GM23338 (cell line): ENCODE measurements around the gene APOBEC3A. TPM values are rescaled to one million over a fixed set of nuclear protein-coding genes. Genes with fewer than 3 reads are reported as not detected.

Experiments used
- ATAC-seq: fragments of 200-7000 bp; cut with Tn5 transposase; 3 replicates; pipeline ENCODE4 v1.9.1; 2020
- DNase-seq: peaks from one replicate; pipeline ENCODE4 v3.0.0-alpha.2; 2015; ENCODE audit warnings: low spot score
- H2AFZ ChIP-seq: fragments of 200-600 bp; sonication (generic); 2 replicates; pipeline ENCODE4 v1.8.0; 2016; ENCODE audit warnings: antibody characterized with exemption, mild to moderate bottlenecking, moderate library complexity
- H3F3A ChIP-seq: fragments of 200-600 bp; sonication (generic); replicated peaks from 2 replicates; pipeline ENCODE4 v1.8.0; 2017; ENCODE audit warnings: antibody characterized with exemption, mixed run types, low read depth
- H3K27ac ChIP-seq: fragments of 200-600 bp; sonication (generic); 2 replicates; pipeline ENCODE4 v1.6.1; 2016; ENCODE audit warnings: low read depth
- H3K27me3 ChIP-seq: fragments of 200-600 bp; sonication (generic); 2 replicates; pipeline ENCODE4 v1.8.0; 2016; ENCODE audit warnings: mild to moderate bottlenecking, mixed run types, moderate library complexity; ENCODE audit not compliant: insufficient read depth
- H3K36me3 ChIP-seq: fragments of 200-600 bp; sonication (generic); 2 replicates; pipeline ENCODE4 v1.8.0; 2016; ENCODE audit warnings: mild to moderate bottlenecking; ENCODE audit not compliant: insufficient read depth
- H3K4me1 ChIP-seq: fragments of 200-600 bp; sonication (generic); 2 replicates; pipeline ENCODE4 v1.8.0; 2016; ENCODE audit warnings: mild to moderate bottlenecking, moderate library complexity; ENCODE audit not compliant: insufficient read depth
- H3K4me2 ChIP-seq: fragments of 200-600 bp; sonication (generic); 2 replicates; pipeline ENCODE4 v1.7.1; 2017; ENCODE audit warnings: mixed run types
- H3K4me3 ChIP-seq: fragments of 200-600 bp; sonication (generic); 2 replicates; pipeline ENCODE4 v1.6.1; 2016; ENCODE audit warnings: mixed run types
- H3K79me2 ChIP-seq: fragments of 200-600 bp; sonication (generic); replicated peaks from 2 replicates; pipeline ENCODE4 v1.8.0; 2017; ENCODE audit warnings: mild to moderate bottlenecking; ENCODE audit not compliant: insufficient read depth
- H3K9me2 ChIP-seq: fragments of 200-600 bp; sonication (generic); 2 replicates; pipeline ENCODE4 v1.8.0; 2017; ENCODE audit not compliant: insufficient read depth
- H4K20me1 ChIP-seq: fragments of 200-600 bp; sonication (generic); replicated peaks from 2 replicates; pipeline ENCODE4 v1.8.0; 2017; ENCODE audit warnings: mild to moderate bottlenecking; ENCODE audit not compliant: insufficient read depth
- H3K27ac Mint-ChIP-seq: 2 replicates; pipeline ENCODE4 v1.8.0; 2020; ENCODE audit warnings: inconsistent platforms, mild to moderate bottlenecking, moderate library complexity, mixed read lengths
- H3K27me3 Mint-ChIP-seq: 3 replicates; pipeline ENCODE4 v1.8.0; 2022; ENCODE audit warnings: low read depth, mild to moderate bottlenecking, moderate library complexity, mixed read lengths, inconsistent platforms; ENCODE audit not compliant: insufficient read depth, poor library complexity
- H3K36me3 Mint-ChIP-seq: 3 replicates; pipeline ENCODE4 v1.8.0; 2021; ENCODE audit warnings: low read depth, mild to moderate bottlenecking, inconsistent platforms, moderate library complexity, mixed read lengths
- H3K4me1 Mint-ChIP-seq: 3 replicates; pipeline ENCODE4 v1.8.0; 2020; ENCODE audit warnings: mild to moderate bottlenecking, inconsistent platforms, mixed read lengths
- H3K4me3 Mint-ChIP-seq: 3 replicates; pipeline ENCODE4 v1.8.0; 2021; ENCODE audit warnings: moderate library complexity, mild to moderate bottlenecking, inconsistent platforms, mixed read lengths
- H3K9me3 Mint-ChIP-seq: 3 replicates; pipeline ENCODE4 v1.8.0; 2020; ENCODE audit warnings: moderate library complexity, mild to moderate bottlenecking, inconsistent platforms, mixed read lengths
- CTCF ChIP-seq, 2 experiments: fragments of 200-600 bp in 1 of 2; sonication (generic) in 1 of 2; conservative IDR thresholded peaks; 2 replicates each; pipeline versions ENCODE4 v1.5.1 to v1.6.1; 2016 to 2017; ENCODE audit warnings: antibody characterized with exemption in 2 of 2, low read depth in 2 of 2, mild to moderate bottlenecking in 2 of 2, moderate library complexity in 1 of 2
- ETS1 ChIP-seq: IDR thresholded peaks from 2 replicates; pipeline ENCODE4 v1.6.1; 2016; ENCODE audit warnings: antibody characterized with exemption
- EZH2 ChIP-seq: fragments of 200-600 bp; sonication (generic); IDR thresholded peaks from one replicate; pipeline ENCODE4 v1.8.0; 2017; ENCODE audit warnings: antibody characterized with exemption, mild to moderate bottlenecking, low read depth; ENCODE audit not compliant: unreplicated experiment
- EZH2phosphoT487 ChIP-seq: fragments of 200-600 bp; sonication (generic); IDR thresholded peaks from one replicate; pipeline ENCODE4 v1.8.1; 2018; ENCODE audit warnings: antibody characterized with exemption; ENCODE audit not compliant: unreplicated experiment
- POLR2AphosphoS5 ChIP-seq: IDR thresholded peaks from 2 replicates; pipeline ENCODE4 v1.6.1; 2016; ENCODE audit warnings: antibody characterized with exemption, low read depth
- REST ChIP-seq: IDR thresholded peaks from one replicate; pipeline ENCODE4 v1.6.1; 2018; ENCODE audit warnings: antibody characterized with exemption; ENCODE audit not compliant: unreplicated experiment
- STAT1 ChIP-seq: IDR thresholded peaks from one replicate; pipeline ENCODE4 v1.6.1; 2016; ENCODE audit warnings: antibody characterized with exemption; ENCODE audit not compliant: unreplicated experiment
- ZNF462 ChIP-seq: fragments of 250-450 bp; sonication (Bioruptor Pico); IDR thresholded peaks from 2 replicates; pipeline ENCODE4 v1.5.0; 2020; ENCODE audit warnings: mild to moderate bottlenecking, moderate library complexity
- polyA plus RNA-seq: library from polyadenylated mRNA; unstranded; fragments of >200 nt; fragmentation: Nextera tagmentation; extraction: Ambion mirVana; gene quantifications from 2 replicates; pipeline ENCODE4 v1.2.1, GENCODE V29; 2016
- total RNA-seq: library from RNA; depleted of rRNA; stranded (reverse); fragments of >200 nt; shearing (Covaris generic); gene quantifications from 2 replicates; pipeline ENCODE4 v1.2.3, GENCODE V29; 2014

Gene APOBEC3A
- total and polyA plus RNA-seq, 2 experiments from 2014 or later: 0.21 TPM; not detected in 1

GRCh38 chr22:38956551-38956950, 858 bp upstream of the APOBEC3A start:
- no peak overlapping the region for H3K27ac ChIP-seq
- H3K27me3 ChIP-seq: no peaks in the 10 kb centered on the region
- H3K79me2 ChIP-seq: no peaks in the 10 kb centered on the region
- no peak for DNase-seq
- Mint-ChIP-seq H3K27ac (no peak overlapping the region), H3K4me3 (no peak overlapping the region), H3K9me3 (no peaks in the 10 kb centered on the region), H3K4me1 (no peaks in the 10 kb centered on the region; the same call in 2 of the 3 replicates), H3K27me3 (peaks cover 4% of the 10 kb centered on the region), H3K36me3 (no peaks in the 10 kb centered on the region)
- H3K4me1 ChIP-seq: no peaks in the 10 kb centered on the region
- no peak for ATAC-seq
- TF ChIP-seq STAT1: no peak
- no peaks in the 10 kb centered on the region for H3K36me3 ChIP-seq
- H3K4me2 ChIP-seq: no peak overlapping the region
- no peaks in the 10 kb centered on the region for H3K9me2 ChIP-seq
- no peak overlapping the region for H2AFZ ChIP-seq
- no peaks in the 10 kb centered on the region for H3F3A ChIP-seq
- no peak overlapping the region for H3K4me3 ChIP-seq
- no peaks in the 10 kb centered on the region for H4K20me1 ChIP-seq

- DNase-seq: no peak
- no peak overlapping the region for H3K4me2 ChIP-seq
- no peaks in the 10 kb centered on the region for H3K79me2 ChIP-seq
- no peak for ATAC-seq
- no peak overlapping the region for H3K4me3 ChIP-seq
- Mint-ChIP-seq H3K36me3 (no peaks in the 10 kb centered on the region), H3K4me3 (no peak overlapping the region), H3K4me1 (peaks cover 1% of the 10 kb centered on the region), H3K27me3 (peaks cover 5% of the 10 kb centered on the region), H3K9me3 (no peaks in the 10 kb centered on the region), H3K27ac (no peak overlapping the region)
- H3K27me3 ChIP-seq: no peaks in the 10 kb centered on the region
- no peaks in the 10 kb centered on the region for H3K4me1 ChIP-seq
- no peak overlapping the region for H2AFZ ChIP-seq
- H3F3A ChIP-seq: no peaks in the 10 kb centered on the region
- no peaks in the 10 kb centered on the region for H4K20me1 ChIP-seq
- H3K27ac ChIP-seq: no peak overlapping the region
- H3K36me3 ChIP-seq: no peaks in the 10 kb centered on the region
- no peaks in the 10 kb centered on the region for H3K9me2 ChIP-seq
- TF ChIP-seq ETS1 (no peak), EZH2phosphoT487 (no peak), POLR2AphosphoS5 (no peak), EZH2 (no peak), ZNF462 (CRISPR knock-in tag) (no peak), CTCF (conservative IDR thresholded peaks at IDR 0.05; ENCODE audit: low read depth in 2 of 2) (no peak), REST (no peak)
These were observed 620 bp downstream of the APOBEC3A start for GRCh38 chr22:38957808-38958650.
